D721Med (cell line): Measurements from ENCODE around the gene ZMYND12.

ENCODE experiments used
- DNase-seq: peaks from one replicate; pipeline ENCODE4 v3.0.0; 2011; ENCODE audit warnings: low spot score; ENCODE audit not compliant: insufficient read length
- FAIRE-seq: peaks from 2 replicates; lab custom pipeline; 2011; peaks lifted over from hg19 to GRCh38; lab: Jason Lieb, UNC
- TF ChIP-seq, protein P1 (sequence below): IDR thresholded peaks from 2 replicates; pipeline ENCODE4 v1.5.1; 2012; ENCODE audit warnings: mild to moderate bottlenecking, control low read depth; ENCODE audit not compliant: insufficient read depth; ENCODE audit errors: missing control alignments

Gene ZMYND12

DNA sequence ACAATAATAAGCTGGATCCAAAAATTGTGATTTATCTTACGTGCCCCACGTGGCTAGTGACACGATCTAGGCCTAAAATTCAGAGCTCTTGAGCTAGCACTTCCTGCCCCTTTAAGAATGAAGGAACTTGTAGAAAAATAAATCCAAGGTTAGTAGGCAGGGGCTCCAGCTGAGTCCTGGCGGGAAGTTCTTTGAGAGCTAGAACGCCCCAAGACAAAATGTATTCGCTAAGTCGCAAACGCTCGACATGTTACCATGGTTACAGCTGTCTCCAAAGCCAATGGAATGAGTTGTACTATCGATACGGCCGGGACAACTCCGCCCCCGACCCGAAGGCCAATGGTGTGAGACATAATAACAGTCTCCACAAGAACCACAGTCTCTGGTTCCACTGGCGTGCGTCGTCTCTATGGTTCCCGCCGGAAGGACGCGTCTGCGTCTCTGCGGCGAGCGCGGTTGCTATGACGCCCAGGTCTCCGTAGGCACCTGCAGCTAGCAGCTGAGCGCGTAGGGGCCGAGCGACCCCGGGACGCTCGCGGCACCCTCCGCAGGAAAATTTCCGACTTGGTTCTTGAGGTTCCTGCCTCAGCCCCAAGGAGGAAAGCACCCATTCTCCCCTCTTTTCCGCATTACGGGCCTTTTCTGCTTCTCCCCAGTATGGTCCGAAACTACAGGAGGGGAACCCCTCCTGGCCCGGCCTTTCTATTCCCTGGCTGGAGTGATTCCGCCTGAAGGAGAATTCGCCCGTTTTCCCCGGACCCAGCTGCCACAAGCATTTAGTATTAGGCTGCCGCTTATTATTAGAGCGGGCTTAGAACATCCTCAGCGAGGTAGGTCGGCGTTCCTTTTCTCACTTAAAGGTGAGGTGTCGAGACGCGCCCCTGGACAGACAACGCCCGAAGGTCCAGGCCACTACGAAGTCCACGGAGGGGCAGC is 7.3 kb upstream of the ZMYND12 start, which contains the start of gene CCDC30:
CCDC30 (plus strand) TSS at position 459 of the 936 bp plus-strand sequence. CDS start 17,266 bp downstream, outside the sequence.
- TF ChIP-seq, protein P1, sequence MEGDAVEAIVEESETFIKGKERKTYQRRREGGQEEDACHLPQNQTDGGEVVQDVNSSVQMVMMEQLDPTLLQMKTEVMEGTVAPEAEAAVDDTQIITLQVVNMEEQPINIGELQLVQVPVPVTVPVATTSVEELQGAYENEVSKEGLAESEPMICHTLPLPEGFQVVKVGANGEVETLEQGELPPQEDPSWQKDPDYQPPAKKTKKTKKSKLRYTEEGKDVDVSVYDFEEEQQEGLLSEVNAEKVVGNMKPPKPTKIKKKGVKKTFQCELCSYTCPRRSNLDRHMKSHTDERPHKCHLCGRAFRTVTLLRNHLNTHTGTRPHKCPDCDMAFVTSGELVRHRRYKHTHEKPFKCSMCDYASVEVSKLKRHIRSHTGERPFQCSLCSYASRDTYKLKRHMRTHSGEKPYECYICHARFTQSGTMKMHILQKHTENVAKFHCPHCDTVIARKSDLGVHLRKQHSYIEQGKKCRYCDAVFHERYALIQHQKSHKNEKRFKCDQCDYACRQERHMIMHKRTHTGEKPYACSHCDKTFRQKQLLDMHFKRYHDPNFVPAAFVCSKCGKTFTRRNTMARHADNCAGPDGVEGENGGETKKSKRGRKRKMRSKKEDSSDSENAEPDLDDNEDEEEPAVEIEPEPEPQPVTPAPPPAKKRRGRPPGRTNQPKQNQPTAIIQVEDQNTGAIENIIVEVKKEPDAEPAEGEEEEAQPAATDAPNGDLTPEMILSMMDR: no peak
- peak; percentile 94 for FAIRE-seq
- DNase-seq: peak; percentile 94

DNA sequence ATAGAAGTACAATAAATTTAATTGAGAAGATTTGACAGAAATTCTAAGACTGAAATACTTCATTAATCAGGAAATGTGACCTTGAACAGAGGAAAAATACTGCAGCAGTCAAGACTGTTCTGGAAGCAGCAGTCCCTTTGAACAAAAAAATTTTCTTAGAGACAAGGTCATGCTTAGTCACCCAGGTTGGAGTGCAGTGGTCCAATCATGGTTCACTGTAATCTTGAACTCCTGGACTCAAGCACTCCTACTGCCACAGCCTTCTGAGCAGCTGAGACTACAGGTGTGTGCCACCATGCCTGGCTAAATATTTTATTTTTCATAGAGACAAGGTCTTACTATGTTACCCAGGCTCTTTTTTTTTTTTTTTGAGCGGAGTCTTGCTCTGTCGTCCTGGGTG is 5.4 kb upstream of the ZMYND12 start:
- FAIRE-seq (no peak), DNase-seq (no peak)
- TF ChIP-seq, protein P1: no peak

GRCh38 chr1:42456754-42457089 is 900 bp upstream of the ZMYND12 start:
- DNase-seq (no peak), FAIRE-seq (no peak)
- TF ChIP-seq, protein P1: no peak

- TF ChIP-seq, protein P1: no peak
- FAIRE-seq (no peak), DNase-seq (no peak)
These were observed 1.4 kb downstream of the ZMYND12 start for GRCh38 chr1:42454403-42454802.

DNA sequence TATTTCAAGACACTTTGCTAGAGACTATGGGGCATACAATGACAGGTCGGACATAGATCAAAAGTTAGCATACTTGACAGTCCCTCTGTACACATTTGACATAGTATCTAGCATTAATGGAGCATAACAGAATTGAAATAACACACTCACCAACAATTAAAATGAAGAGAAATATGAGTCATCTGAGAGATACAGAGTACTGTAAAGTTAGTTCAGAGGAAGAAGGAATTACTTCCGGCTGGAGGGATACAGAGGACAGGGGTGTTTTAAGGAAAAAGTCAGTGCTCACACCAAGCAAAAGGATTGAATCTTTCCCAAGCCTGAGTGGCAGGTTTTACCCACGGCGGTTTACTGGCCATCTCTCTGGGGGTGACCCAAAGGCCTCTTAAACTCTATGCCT is 2.4 kb downstream of the ZMYND12 start:
- no peak for DNase-seq
- no peak for FAIRE-seq
- TF ChIP-seq, protein P1: no peak

DNA sequence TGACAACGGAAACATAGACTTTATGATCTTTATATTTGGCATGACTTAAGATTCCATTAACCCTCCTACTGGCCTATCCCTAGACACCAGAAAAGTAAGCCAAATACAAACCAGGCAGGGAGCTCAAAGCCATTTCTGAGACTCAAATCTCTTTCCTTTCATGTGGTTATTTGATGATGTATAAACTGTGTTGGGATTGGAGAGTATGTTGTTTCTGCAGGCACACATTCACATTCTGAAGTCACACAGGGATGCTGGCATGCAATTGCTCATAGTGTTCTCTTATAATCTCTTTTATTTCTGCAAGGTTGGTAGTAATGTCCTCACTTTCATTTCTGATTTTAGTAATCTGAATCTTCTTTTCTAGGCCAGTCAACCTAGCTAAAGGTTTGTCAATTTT is 5.8 kb downstream of the ZMYND12 start:
- TF ChIP-seq, protein P1: no peak
- DNase-seq (no peak), FAIRE-seq (no peak)

DNA sequence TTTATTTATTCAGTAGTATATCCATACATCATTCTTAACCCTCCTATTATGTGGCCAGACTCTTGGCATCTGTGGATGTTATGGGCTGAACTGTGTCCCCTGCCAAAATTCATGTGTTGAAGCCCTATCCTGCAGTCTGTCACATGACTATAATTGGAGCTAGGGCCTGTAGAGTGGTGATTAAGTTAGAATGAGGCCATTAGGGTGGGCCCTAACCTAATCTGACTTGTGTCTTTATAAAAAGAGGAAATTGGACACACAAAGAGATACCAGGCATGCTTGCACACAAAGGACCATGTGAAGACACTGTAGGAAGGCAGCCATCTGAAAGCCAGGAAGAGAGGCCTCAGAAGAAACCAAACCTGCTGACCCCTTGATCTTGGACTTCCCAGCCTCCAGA is 6.6 kb downstream of the ZMYND12 start:
- FAIRE-seq (no peak), DNase-seq (no peak)

More for the DNA sequence above, 6.6 kb downstream of the ZMYND12 start:
- TF ChIP-seq, protein P1: no peak
